ENCODE data around the gene CASK.

GRCh38 chrX:41720125-41720779, 203.1 kb downstream of the CASK start:
- TF ChIP-seq CTCF (IDR thresholded peaks at IDR 0.05 in 8 of 11, conservative IDR thresholded peaks at IDR 0.05 in 3 of 11) (no peak), POLR2A (IDR thresholded peaks at IDR 0.05) (no peak)
